Measurements from ENCODE around the gene RAD21L1.
A peak's percentile ranks its signal among the peaks of the same experiment; 100 is the strongest.

The RAD21L1 gene

DNA sequence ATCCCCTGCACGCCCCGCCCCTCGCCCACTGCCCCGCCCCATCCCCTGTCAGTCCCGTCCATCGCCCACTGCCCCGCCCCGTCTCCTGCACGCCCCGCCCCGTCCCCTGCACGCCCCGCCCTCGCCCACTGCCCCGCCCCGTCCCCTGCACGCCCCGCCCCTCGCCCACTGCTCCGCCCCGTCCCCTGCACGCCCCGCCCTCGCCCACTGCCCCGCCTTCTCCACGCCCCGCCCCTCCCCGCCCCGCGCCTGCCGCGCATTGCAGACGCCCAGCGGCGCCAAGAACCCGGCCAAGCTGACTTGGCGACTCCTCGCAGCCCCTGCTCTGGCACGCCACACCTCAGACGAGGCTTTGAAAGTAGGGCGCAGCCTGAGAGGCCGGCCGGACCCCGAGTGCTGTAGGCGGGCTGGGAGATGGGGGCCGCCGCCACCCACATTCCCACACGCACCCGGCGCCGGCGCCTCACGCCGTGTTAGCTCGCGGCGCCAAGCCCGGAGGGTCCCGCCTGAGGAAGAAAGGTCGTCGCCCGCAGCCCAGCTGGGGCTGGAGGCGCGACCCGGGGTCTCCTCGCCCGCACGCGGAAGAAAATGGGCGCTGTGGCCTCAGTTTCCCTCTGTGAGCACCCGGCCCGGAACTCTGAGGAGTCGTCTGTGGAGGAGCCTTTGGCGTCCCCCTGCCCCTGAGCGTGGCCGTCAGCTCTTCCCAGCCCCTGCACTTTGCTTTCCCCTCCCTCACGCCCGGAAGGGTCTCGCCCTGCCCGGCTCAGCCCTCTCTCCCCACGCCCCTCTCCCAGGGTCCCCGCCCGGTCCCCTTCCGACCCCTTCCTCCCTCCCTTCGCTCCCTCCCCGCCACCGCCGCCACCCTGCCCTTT lies at the start of gene RAD21L1:
Gene RAD21L1 (plus strand): TSS at position 262 of the 872 bp plus-strand sequence. CDS start 2,410 bp downstream, outside the sequence.
- DNase-seq = peak; percentile 75 to 79

DNA sequence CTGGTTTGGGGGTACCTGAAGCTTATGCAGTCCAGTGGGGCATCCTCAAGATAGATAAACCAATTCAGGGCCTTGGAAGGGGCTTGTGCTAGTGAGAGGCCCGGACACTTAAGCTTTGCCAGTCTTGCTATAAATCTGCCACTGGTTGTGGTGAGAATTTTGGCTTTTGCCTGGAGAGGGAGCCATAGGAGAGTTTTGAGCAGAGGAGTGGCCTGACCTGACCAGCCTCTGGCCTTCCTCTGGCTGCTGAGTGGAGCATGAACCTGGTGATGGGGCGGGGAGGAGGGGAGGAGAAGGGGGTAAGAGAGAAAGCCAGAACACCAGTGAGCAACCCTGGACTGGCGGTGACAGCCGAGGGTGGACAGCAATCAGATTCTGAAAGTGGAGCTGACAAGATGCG lies 48.2 kb upstream of the RAD21L1 start:
- DNase-seq = no peak

DNA sequence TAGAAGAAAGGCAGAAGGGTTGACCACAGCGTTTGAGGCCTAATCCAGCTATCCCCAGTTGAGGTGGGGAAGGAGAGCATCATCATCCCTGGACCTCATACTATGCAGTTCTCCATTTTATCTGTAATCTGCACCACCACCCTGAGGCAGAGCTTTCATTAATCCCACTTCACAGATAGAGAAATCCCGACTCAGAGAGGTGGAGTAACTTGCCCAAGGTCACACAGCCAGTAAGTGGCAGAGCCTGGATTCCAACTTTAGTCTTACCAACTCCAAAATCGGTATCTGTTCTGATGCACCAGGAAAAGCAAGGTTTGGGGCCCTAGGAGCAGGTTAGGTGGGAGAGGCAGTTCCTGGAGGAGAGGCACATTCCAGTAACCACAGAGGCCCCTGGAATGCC lies 47.7 kb upstream of the RAD21L1 start:
- no peak for DNase-seq

DNA sequence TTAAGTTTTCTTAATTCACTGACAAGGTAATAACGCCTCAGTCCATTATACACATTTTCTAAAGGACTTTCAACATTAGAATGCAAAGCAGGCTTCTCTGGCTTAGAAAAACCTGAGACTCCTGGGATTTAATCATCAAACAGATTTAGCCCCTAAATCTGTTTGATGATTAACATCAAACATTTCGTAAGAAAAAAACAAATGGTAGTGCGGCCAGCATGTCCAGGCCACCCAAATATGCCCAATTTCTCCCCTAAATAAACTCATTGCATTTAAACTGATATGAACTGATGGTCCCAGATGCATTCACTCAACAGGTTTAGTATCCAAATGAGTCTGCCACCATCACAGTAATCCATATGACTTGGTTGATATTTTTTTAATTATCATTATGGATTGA lies 47.2 kb upstream of the RAD21L1 start:
- DNase-seq = no peak

GRCh38 chr20:1180949-1181348 lies 44.9 kb upstream of the RAD21L1 start:
- DNase-seq = no peak

GRCh38 chr20:1182106-1182505 lies 43.7 kb upstream of the RAD21L1 start:
- DNase-seq = no peak

DNA sequence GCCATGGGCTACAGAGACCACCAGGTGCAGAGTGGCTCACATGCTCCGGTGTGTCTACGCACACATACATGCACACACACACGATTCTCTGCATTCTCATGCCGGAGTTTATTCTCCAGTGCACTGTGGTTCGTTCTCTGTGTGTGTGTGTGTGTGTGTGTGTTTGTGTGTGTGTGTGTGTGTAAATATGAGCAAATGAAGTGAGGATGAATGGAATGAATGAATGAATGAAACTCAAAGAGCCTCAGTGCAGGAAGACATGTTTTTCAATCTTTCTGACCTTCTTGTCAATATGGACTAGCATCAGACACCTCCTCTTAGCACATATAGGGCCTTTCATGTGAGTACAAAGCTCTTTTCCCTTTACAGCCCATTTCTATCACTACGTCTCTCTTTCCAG lies 42.7 kb upstream of the RAD21L1 start:
- no peak for DNase-seq

DNA sequence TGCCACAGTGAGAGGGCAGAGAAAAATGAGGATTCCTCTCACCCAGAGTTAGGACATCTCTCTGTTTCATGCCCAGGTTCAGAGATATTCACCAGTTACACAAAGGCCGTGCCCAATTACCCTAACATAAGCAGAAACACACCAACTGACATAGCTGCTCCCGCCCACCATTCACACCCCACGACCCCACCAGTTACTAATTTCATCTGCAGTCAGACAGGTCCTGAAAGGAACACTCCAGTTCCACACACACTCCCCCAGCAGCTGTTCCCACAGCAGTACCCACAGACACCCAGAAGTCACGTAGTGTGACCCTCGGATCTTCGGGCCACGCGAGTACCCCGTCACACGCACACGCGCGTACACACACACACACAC lies 41.6 kb upstream of the RAD21L1 start:
- no peak for DNase-seq

GRCh38 chr20:1184638-1185315 lies 41.1 kb upstream of the RAD21L1 start, which contains the start of gene TMEM74B:
Gene TMEM74B, minus strand, starts transcription at chr20:1184981. Its CDS starts 1,180 bp downstream, at chr20:1183801.
- no peak for DNase-seq

DNA sequence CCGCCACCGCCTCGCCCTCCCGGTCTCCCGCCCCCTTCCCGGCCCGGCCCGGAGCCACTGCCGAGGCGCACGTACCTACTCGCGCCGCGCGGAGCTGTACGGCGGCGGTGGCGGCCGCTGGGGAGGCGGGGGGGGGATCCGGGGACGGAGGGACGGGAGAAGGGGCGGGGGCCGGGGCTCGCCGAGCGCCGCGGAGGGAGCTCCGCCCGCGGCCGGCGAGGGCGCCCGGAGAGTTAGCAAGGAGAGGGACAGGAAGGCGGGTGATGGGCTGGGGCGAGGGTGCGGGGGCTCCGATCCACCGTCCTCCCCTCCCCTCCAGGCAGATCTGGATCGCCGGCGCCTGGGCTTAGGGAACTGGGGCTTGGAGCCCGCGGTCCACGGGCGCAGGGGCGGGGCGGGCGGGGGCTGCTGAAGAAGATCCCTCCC lies 40.5 kb upstream of the RAD21L1 start:
- DNase-seq = no peak

GRCh38 chr20:1185790-1186334 lies 40.0 kb upstream of the RAD21L1 start:
- DNase-seq = peak; percentile 37 to 41

GRCh38 chr20:1186367-1186991 lies 39.4 kb upstream of the RAD21L1 start:
- no peak for DNase-seq

DNA sequence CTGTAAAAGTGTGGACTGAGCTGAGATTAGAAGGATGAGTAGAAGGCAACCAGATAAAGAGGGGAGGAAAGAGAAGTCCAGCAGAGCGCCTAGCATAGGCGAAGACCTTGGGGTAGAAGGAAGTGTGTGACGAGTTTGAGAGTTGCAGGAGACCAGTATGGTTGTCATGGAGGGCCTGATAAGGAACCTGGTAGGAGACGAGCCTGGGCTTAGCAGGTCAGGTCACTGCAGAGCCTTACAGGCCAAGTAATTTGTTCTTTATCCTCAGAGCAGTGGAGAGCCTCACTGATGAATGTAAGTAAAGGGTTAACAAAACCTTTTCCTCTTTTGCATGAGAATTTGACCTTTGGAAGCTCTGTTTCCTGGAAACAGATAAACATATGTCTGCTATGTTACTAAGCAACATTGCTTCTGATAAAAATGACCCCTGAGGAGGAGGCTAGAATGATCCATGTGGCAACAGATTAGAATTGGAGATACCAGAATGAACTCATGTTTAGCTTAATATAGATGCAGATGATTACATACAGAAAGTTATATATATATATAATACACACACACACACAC lies 38.2 kb upstream of the RAD21L1 start:
- DNase-seq = no peak

DNA sequence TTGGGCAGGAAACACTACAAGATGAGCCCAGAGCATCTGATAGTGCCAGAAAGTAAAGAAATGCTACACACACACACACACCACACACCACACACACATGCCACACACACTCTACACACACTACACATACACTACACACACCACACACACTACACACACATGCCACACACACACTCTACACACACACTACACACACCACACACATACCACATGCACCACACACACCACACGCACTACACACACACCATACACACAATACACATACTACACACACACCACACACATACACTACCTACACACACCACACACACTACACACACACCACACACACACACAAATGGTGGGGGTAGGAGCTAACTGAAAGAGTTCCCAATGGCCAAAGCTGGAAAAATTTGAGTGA lies 37.5 kb upstream of the RAD21L1 start:
- DNase-seq = no peak

DNA sequence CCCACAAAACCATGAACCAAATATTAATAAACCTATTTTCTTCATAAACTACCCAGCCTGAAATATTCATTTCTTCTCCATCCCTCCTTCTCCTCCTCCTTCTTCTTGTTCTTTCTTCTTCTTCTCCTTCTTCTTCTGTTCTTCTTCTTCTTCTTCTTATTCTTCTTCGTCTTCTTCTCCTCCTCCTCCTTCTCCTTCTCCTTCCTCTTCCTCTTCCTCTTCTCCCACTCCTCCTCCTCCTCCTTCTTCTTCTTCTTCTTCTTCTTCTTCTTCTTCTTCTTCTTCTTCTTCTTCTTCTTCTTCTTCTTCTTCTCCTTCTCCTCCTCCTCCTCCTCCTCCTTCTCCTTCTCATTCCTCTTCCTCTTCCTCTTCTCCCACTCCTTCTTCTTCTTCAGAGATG lies 36.0 kb upstream of the RAD21L1 start:
- no peak for DNase-seq

- no peak for DNase-seq
These were observed 35.0 kb upstream of the RAD21L1 start for GRCh38 chr20:1190847-1191246.

DNA sequence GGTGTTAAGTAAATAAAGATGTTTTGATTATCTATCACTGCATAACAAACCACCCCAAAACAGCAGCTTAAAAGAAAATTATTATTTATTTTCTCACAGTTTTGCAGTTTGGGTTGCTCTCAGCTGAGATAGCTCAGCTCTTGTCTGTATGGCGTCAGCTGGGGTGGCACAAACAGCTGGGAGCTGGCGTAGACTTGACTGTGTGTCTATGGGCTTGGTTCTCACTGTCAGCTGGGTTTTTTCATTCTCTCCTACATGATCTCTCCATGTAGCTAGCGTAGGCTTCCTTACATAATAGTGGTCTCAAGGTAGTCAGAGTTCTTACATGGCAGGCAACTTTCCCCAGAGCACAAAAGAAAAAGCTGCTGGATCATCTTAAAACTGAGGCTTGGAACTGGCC lies 34.5 kb upstream of the RAD21L1 start:
- DNase-seq = no peak

DNA sequence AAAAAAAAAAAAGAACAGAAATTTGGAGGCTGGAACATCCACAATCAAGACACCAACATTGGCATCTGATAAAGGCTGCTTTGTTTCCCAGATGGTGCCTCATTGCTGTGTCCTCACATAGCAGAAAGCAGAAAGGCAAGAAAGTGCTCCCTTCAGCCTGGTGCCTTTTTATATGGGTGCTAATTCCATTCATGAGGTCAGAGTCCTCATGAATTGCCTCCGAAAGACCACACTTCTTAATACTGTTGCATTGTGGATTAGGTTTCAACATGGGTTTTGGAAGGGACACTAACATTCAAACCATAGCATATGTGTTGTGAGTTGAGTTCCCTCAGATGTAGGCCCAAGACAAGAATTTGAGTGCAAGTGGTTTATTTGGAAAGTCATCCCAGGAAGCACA lies 30.6 kb upstream of the RAD21L1 start:
- DNase-seq = no peak

- DNase-seq = no peak
These were observed 29.2 kb upstream of the RAD21L1 start for GRCh38 chr20:1196634-1197033.

DNA sequence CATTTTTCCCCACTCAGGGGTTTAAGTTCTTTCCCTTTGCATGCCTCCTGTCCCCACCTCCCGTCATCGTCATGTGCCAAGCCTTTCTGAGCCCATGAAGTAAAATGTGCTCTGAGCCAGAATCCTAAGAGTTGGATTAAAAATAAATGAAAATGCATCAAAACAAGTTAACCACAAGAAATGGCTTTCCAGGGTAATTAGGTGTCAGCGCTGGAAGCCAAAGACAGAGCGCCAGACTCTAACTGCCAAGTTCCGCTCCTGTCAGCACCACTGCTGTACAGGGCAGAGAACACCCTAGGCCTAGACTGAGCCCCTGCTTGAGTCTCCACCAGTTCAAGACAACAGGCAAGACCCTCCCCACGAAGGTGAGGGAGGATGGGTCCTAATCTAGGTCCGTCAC lies 28.0 kb upstream of the RAD21L1 start:
- DNase-seq = no peak

DNA sequence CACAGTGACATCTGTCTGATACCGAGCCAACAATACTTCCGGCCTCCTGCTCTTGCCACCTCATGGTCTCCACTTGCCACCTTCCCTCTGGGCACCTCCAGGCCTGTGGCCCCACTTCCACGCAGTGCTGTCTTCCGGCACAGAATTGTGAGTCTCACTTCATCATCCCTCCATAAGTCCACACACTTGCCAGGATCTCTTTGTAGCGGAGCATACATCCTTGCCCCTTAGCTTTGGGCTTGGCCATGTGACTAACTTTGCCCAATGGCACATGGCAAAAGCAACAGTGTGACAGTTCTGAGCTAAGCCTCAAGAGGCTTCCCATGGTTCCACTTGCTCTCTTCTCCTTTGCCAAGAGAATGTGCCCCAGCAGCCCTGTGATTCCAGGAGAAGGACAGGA lies 27.1 kb upstream of the RAD21L1 start:
- DNase-seq = no peak

GRCh38 chr20:1199212-1199873 lies 26.5 kb upstream of the RAD21L1 start:
- no peak for DNase-seq

DNA sequence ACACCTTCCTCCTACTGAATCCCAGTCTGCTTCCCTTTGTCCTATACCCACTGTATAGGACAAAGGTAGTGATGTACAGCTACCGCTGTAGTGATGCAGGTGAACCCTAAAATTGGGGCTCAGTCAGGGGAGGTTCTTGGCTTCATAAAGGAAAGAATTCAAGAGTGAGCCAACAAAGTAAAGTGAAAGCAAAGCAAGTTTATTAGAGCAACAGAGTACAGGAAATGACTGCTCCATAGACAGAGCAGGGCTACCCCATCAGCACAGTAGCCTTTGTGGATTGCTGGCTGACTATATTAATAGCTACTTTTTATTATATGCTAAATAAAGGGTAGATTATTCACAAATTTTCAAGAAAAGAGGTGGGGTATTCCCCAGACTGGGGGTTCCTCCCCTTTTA lies 25.9 kb upstream of the RAD21L1 start:
- no peak for DNase-seq
